IPS-NIHi11 (cell line): ENCODE data around the gene MAGI1.

Experiments
- DNase-seq: peaks from one replicate; pipeline ENCODE4 v3.0.0; 2012; ENCODE audit warnings: mixed read lengths, low spot score

MAGI1 gene

DNA sequence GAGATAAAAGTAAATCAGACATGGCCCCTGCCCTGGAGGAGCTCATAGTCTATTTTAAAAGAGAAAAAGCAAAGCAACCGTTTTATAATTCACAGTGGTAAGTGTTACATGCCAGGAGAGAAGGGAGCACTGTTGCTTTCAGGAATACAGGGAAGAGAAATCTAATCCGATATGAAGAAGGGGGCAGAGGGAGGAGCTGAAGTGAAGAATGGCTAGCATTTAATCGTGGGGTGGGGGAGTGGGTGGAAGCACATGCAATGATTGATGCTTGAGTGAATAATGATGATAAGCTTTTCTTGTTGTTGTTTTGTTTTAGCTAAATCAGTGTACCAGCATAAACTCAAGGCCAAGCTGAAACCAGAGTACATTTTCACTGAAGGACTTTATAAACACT is 629.5 kb downstream of the MAGI1 start:
- no peak for DNase-seq

DNA sequence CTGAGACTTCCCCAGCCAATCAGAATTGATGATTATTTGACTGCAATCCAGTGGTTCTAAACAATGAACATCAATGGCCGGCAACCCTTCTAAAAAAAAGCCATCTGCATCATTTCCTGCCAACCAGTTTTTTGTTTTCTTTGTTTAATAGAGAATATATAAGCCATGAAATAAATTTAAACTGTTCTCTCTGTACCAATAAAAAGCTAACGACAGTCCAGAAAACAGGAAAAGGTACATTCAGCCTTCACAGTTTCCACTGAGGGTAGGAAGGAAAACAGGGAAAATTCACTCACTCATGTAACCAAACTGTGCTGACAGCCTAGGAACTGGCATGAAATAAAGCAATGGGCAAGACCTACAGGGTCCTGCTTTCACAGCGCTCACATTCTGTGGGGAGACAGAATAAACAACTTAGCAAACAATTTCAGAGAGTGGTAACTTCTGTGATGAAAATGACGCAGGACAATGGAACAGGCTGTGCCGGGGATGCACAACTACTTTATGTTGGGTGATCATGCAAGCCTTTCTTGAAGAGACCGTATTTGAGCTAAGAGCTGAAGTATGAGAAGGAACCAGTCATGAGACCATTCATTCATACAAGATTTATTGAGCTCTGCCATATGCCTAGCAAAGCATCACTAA is 630.1 kb downstream of the MAGI1 start:
- no peak for DNase-seq

DNA sequence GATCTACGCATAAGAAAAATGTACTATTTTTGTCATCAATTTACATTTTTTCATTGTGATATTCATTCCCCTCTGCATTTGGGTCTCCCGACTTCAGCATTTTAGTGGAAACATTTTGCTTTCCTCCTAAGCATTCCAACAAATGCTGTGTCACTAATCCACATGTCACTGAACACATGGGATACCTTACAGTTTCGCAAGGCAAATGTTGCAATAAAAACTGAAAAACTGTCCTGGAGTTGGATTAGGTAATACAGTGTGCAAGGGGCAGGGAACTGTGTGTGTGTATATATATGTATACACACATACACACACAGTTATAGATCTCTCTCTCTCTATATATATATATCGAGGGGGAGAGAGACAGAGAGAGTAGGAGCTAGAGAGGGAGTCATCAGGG is 632.2 kb downstream of the MAGI1 start:
- no peak for DNase-seq

DNA sequence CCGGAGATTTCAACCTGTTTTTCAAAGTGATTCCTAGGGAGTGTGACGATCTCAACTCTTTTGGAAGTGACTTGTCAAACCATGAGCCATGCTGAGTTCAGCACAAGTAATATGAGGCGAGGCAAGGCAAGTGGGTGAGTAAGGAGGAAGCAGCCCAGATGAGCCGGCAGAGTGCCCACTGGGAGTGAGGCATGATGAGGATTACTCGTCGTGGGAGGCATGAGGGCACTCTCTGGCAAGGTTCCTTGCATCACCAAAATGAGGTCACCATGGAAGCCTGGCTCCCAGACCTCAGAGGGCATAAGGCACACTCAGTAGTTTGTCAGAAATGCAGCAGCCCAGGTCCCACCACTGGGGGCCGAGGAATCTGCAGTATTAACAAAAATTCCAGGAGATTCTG is 636.1 kb downstream of the MAGI1 start:
- DNase-seq = no peak

DNA sequence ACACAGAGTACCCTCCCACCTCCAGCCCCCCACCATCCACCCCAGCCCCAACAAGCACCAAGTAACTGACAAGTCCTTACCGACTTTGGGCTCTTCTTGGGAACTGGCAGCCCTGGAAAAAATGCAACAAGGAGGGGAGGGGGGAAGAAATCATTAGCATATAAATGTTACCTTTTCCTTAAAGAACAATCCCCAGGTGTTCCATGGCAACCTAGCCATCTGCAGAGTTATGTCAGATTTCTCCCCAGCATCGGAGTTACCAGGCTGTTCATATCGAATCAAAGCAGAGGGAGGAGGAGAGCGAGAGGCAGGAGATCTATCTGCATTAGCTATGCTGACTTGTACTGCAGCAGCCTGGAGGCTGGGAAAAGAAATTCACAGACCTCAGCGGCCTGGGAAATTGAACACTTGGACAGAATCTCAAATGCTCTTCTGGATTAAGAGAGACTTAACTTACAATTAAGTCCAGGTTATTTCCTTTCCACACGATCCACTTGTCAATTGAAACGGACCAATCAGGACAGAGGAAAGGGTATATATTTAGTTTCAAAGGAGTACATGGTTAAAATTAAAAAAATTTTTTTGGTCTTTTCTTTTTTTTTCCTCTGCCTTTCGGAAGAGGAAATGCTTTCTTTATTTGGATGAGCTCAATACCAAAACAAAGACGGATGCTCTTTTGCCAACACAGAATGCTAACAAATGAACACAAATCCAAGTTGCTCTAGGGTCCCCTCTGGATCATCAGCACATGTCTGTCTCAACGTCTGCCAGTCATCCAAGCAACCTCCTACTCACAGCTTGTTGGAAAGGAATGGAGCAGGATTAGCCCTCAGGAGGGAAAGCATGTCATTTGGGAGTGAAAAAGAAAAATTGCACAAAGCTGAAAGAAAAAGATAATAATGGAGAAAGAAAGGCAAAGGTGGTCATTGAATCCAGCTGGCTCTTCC is 637.1 kb downstream of the MAGI1 start:
- peak; percentile 52 for DNase-seq

DNA sequence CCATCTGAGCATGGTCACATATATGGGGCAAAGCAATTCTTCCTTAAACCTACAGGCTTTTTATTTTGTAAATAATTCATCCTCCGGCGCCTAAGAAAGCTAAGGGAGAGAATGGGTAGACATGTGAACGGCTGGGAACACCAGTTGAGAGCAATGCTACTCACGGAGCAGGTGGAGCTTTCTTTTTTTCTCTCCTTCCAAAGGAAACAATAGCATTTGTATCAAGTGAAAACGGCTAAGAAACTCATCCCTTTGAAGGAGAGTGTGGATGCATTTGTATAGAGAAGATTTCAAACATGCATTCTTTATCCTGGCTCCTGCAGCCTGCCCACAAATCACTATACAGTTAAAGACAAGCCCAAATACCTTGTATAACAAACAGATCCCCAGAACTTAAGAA is 637.8 kb downstream of the MAGI1 start:
- DNase-seq = peak; percentile 20

DNA sequence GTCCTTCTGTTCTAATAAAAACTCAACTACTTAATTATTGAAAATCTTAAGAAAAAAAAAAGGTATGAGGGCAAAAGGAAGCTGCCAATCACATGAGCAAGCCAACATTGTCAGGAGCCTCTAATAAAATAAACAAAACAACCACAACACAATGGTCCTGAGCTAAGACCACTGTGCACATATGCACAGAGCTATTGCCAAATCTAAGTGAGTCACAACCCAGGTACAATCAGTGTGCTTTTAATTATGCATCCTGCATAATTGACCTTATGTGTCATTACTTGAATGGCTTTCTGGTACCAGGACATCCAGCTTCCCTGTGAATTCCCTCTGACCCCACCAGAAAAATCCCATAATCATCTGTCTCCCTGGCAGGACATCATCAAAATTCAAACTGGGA is 639.8 kb downstream of the MAGI1 start:
- no peak for DNase-seq

DNA sequence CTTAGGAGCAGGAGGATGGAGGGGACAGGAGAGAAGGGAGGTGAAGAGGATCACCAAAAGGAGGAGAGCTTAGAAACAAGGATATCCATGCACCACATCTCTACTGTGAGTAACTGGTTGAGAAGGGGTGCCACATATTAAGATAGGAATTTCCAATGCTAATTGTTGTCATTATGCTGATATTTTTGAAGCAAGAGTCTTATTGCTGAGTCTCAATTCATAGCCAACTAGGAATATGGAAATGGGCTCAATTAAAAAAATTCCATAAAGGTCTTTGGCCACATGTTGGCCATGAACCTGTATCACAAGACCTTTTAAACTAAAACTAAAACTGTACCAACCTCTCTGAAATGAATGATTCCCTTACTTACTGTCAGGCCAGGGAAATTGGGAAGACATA is 642.6 kb downstream of the MAGI1 start:
- DNase-seq = no peak

DNA sequence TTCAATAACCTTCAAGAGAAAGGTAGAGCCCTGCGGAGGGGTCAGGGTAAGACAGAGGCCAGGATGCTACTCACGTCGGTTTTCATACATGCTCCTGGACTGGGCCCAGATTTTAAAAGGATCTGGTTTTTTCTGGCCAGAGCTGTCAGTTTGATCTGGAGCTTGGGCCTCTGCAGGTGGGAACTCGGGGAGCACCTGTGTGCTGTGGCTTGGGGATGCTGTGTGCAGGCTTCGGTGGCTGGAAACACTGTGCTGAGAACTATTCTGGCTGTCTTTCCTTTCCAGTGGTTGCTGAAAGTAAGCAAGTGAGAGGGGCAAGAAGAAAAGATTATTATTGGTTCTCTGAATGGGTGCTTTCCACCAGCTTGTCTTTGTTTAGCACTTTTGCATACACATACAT is 647.6 kb downstream of the MAGI1 start:
- DNase-seq = no peak

DNA sequence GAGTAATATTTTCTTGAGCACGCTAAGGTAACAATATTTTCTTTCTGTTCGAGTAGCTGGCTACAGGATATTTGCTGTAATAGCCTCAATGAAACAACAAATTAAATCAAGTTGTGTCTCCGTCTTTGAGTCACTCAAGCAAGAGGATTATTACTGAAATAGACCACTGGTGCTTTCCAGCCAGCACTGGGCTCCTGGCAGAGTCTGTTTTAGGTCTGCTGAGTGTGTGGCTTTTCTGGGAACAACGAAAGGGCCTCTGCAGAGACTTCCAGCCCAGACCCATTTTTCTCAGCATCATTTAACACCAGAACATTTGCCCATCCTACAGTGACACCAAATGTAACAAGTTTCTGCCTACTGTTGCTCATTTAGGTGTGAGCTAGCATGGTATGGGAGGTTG is 652.9 kb downstream of the MAGI1 start:
- DNase-seq = no peak

DNA sequence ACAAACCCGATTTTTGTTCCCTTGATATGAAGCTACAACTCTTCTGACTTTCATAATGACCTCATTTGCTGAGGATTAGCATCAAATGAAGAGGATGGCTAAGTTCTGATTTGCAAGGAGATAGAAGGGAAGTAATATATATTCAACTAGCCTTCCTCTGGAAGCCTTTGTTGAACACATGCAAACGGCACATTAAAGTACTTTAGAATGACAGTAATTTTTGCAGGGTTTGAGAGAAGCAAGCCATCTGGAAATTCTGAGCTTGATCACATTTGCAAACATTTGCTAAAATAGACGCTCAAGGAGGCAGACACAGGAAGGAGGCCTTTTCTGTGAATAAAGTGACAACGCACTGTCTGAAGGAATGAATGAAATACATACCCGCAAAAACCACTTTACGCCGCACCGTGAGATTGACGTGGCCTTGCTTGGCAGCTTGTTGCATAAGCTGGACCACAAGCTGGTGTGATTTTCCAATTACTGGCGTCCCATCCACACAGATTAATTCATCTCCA is 657.2 kb downstream of the MAGI1 start:
- no peak for DNase-seq

DNA sequence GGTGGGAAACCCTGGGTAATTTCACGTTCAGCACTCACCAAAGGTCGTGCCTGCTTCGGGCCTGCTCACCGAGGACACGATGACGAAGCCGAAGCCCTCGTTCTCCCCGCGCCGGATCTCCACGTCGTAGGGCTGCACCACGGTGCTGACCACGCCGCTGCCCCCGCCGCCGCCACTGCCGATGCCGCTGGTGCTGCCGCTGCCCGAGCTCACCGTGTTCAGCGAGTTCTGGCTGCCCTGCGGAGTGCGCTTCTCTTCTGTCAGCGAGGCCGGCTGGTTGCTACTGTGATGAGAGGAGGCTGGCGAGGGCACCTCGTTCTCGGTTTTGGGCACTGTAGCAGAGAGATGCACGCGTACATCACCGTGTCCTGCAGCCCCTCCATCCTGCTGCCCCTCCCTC is 659.5 kb downstream of the MAGI1 start:
- no peak for DNase-seq

DNA sequence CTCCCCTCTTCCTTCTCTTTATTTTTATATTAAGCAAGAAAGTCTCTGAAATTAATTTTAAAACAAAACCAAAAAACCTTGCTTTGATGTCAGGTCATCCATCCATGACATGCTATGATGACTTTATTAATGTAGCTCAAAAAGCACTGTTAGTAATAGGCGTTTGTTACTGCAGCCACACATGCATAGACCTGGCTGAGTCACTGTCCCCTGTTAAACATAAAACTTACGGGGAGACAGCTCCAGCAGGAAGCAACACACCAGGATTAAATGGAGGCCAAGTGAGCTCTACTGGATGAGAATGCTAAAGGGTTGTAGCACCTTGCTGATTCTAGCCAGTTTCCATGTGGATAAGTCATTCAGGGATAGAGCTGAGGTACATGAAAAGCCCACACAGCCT is 661.1 kb downstream of the MAGI1 start:
- no peak for DNase-seq

DNA sequence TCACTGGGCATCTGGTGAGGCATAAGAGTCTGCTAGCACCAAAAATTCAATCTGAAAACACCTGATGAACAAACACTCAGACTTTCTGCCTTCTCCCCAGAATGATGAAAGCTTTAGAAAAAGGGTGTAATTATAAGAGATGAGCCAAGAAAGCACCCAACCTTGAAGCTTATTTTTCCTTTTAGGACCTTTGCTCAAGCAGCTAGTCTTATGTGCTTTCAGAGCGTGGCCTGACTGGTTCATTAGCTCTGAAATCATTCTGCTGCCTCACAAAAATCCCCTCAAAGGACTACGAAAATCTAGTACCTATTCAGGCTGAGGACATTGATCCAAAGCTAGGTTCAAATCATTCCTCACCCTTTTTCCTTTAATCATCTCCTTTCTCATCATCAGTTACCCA is 662.3 kb downstream of the MAGI1 start:
- no peak for DNase-seq

DNA sequence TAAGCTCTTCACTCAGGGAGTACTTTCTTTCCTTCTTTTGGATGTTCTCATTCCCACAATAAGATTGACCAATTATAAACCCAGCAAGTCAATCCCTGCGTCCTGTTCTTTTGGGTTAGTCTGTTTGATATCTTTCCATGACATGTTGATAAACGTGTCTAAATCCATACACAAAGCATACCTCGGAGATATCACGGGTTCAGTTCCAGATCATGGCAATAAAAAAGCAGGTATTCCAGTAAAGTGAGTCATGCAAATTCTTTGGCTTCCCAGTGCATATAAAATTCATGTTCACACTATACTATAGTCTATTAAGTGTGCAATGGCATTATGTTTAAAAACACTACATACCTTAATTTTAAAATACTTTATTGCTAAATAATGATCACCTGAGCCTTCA is 667.7 kb downstream of the MAGI1 start:
- DNase-seq = no peak

DNA sequence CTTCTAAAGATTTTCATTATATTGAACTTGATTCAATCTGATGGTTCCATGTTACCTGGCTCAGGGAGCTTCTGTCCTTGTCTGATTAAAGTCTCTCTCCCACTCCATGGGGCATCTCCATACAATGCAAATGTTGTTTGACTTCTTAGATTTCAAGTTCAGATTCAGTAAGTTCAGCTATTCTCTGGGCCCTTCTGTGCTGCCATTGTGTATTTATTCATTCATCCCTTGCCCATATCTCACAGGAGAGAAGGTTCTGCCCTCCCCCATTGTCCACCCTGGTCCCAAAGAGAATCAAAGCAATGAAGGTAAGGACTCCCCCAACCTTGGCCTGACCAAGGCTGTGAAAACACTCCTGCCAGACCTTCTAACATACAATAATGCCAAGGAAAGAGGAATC is 669.9 kb downstream of the MAGI1 start:
- DNase-seq = no peak

DNA sequence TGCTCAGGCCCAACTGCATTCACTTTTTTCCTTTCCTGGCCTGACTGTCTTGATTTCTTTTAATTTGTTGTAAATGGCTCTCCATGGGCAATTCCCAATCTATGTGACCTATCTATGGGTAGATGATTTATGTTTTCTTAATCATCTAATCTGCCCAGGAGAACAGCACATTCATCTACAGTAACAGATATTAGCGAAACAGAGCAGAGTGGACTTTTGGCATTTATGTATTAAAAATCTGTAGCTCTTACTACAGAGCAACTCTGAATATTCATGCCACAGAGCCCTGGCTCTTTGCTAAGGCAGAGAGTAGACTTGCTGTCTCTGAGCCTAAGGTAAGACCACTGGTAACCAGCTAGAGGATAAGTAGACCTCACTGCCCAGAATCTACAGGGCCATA is 676.0 kb downstream of the MAGI1 start:
- no peak for DNase-seq

DNA sequence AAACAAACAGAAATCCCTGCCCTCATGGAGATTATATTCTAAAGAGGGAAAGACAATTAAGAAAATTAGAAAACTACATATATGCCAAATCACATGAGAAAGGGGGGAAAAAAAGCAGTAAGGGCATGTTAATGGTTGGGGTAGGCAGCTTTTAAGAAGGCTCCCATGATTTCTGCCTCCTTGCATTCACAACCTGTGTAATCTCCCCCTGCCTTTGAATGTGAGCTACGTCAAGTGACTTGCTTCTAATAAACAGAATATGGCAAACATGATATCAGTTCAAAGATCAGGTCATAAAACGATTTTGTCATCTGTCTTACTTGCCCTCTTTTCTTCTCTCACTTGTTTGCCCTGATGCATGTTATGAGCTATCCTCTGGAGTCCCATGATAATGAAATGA is 677.3 kb downstream of the MAGI1 start:
- no peak for DNase-seq

DNA sequence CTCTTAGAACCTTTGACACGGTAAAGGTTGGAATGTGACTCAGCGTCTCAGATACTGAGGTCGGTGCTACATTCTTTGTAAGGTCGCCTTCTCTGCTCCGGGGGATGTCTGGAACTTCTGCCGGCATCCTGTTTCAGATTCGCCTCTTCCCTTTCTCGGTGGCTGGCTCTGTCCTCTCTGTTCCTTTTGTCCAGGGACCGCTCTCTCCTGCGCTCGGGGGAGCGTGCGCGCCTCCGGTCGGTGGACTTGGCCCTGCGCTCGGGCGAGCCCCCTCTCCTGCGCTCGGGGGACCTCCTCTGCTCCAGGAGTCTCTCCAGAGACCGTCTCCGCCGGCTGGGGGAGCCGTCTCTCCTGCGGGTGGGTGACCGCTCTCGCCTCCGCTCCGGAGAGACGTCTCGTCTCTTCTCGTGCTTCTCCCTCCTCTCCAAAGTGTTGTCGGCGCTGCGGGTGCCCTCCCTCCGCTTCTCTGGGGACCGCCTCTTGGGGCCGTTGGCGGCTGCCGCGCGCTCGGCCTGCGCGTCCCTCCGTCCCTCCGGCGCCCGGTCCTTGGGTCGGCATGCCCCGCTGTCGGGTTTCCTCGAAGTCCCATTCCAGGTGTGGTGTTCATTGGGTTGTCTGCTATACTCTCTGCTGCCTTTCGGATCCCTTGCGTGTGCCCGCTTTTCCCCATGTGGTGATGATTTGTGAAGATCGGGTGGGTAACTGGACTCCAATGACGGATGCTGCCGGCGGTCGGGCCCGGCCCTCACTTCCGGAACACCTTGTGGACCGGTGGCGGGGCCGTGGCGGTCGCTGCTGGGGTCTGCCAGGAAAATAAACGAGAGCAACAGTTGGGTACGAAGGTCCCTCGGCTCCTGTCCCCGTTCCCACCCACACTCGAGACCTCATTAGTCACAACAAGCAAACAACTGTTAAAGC is 682.1 kb downstream of the MAGI1 start:
- peak; percentile 36 for DNase-seq

DNA sequence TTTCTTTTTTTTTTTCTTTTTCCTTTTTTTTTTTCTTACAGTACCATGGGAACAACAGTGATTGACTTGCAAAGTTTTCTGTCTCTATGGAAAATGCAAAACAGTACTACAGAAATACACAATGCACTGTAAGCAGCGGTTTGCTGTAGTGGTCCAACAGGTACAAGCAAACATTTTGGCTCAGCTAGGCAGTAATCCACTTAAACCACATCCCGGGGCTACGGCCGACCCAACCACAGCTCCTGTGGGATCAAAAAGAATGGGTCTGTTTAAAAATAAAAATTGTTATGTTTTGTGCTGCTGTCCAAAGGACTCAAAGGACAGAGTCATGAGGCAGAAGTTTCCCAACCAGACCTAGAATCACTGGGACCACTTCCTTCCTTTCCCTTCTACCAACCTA is 683.8 kb downstream of the MAGI1 start:
- DNase-seq = no peak

DNA sequence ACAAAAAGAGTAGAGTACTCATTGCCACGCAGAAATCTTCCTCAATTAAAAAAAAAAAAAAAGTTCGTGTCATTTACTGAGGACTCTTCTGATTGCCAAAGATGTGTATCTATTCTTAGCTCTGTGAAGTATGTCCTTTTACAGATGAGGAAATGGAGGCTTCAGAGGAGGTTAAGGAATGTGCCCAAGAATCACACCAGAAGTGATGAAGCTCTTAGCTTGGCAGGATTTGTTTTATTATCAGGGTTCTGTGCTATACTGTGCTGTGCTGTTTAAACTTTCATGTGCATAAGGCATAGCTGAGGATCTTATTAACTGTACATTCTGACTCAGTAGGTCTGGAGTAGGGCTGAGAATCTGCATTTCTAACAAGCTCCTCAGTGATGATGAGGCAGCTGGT is 685.8 kb downstream of the MAGI1 start:
- DNase-seq = no peak

DNA sequence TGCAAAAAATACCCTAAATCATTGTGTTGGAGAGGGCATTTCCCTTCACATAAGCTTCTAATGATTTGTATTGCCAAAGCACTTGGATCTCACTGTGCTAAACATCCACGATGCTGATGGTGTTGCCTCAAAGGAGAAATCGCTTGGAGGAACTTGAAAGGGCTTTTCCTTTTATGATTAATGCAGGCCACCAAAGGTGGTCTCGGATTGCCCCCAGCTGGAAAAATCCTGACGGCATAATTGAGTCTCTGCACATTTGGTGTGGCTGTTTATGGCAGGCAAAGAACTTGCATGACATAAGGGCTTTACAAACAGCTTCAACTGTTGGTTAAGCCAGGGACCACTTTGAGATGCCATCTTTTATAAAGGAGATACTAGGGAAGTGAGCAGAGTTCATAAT is 687.0 kb downstream of the MAGI1 start:
- no peak for DNase-seq
